ENCODE data around the gene FBXL19. TPM values are rescaled to one million over a fixed set of nuclear protein-coding genes. Genes with fewer than 3 reads are reported as not detected.

The FBXL19 gene
- total RNA-seq, 1 donor from 2014 or later: 35.9 TPM

GRCh38 chr16:30901201-30902028, 22.0 kb upstream of the FBXL19 start:
- peak; percentile 68 for DNase-seq
- peak overlapping the region; percentile 64 for H3K4me3 Mint-ChIP-seq
- peaks cover 33% of the 10 kb centered on the region for H3K4me1 Mint-ChIP-seq
- H3K9me3 Mint-ChIP-seq: peaks cover 7% of the 10 kb centered on the region
- H3K36me3 Mint-ChIP-seq (ENCODE audit: low read depth): peaks cover 8% of the 10 kb centered on the region
- intact Hi-C loops (cut with micrococcal nuclease): loop anchor here (1.0 kb wide), 1 partner anchor 26 kb away; no protein-coding TSS in a partner anchor
- H3K27ac Mint-ChIP-seq: peak overlapping the region; percentile 69
- no peaks in the 10 kb centered on the region for H3K27me3 Mint-ChIP-seq

- intact Hi-C loops (cut with micrococcal nuclease): loop anchor here (1.0 kb wide), 1 partner anchor 27 kb away; no protein-coding TSS in a partner anchor
- H3K4me3 Mint-ChIP-seq: peak overlapping the region; percentile 92
- DNase-seq: peak; percentile 90
- peaks cover 7% of the 10 kb centered on the region for H3K9me3 Mint-ChIP-seq
- H3K4me1 Mint-ChIP-seq: peaks cover 28% of the 10 kb centered on the region
- H3K27ac Mint-ChIP-seq: peak overlapping the region; percentile 99
- peaks cover 8% of the 10 kb centered on the region for H3K36me3 Mint-ChIP-seq (ENCODE audit: low read depth)
- H3K27me3 Mint-ChIP-seq: no peaks in the 10 kb centered on the region
These were observed 21.1 kb upstream of the FBXL19 start for GRCh38 chr16:30902029-30902972.

- Mint-ChIP-seq H3K36me3 (ENCODE audit: low read depth) (peaks cover 8% of the 10 kb centered on the region), H3K9me3 (peaks cover 7% of the 10 kb centered on the region), H3K27ac (peak overlapping the region; percentile 99), H3K27me3 (no peaks in the 10 kb centered on the region), H3K4me1 (peaks cover 34% of the 10 kb centered on the region), H3K4me3 (peak overlapping the region; percentile 92)
- intact Hi-C loops (cut with micrococcal nuclease): loop anchor here (1.0 kb wide), 1 partner anchor 59 kb away; no protein-coding TSS in a partner anchor
- DNase-seq: peak; percentile 77
These were observed 20.4 kb upstream of the FBXL19 start for GRCh38 chr16:30903002-30903401.

- peaks cover 7% of the 10 kb centered on the region for H3K9me3 Mint-ChIP-seq
- intact Hi-C loops (cut with micrococcal nuclease): loop anchor here (1.0 kb wide), 1 partner anchor 59 kb away; no protein-coding TSS in a partner anchor
These were observed 19.8 kb upstream of the FBXL19 start for GRCh38 chr16:30903596-30903995.

GRCh38 chr16:30904114-30904780, 19.1 kb upstream of the FBXL19 start:
- DNase-seq: peak; percentile 61
- H3K27me3 Mint-ChIP-seq: no peaks in the 10 kb centered on the region
- H3K4me3 Mint-ChIP-seq: no peak overlapping the region
- peaks cover 34% of the 10 kb centered on the region for H3K4me1 Mint-ChIP-seq
- peak overlapping the region; percentile 91 for H3K27ac Mint-ChIP-seq
- intact Hi-C loops (cut with micrococcal nuclease): no loop called here
- peaks cover 7% of the 10 kb centered on the region for H3K9me3 Mint-ChIP-seq
- peaks cover 8% of the 10 kb centered on the region for H3K36me3 Mint-ChIP-seq (ENCODE audit: low read depth)

More at GRCh38 chr16:30903596-30903995, 19.8 kb upstream of the FBXL19 start:
- peak; percentile 71 for DNase-seq
- Mint-ChIP-seq H3K27me3 (no peaks in the 10 kb centered on the region), H3K4me1 (peaks cover 34% of the 10 kb centered on the region), H3K4me3 (peak overlapping the region; percentile 6), H3K36me3 (ENCODE audit: low read depth) (peaks cover 8% of the 10 kb centered on the region), H3K27ac (peak overlapping the region; percentile 91)

- peaks cover 8% of the 10 kb centered on the region for H3K36me3 Mint-ChIP-seq (ENCODE audit: low read depth)
- intact Hi-C loops (cut with micrococcal nuclease): no loop called here
- DNase-seq: no peak
- H3K27me3 Mint-ChIP-seq: no peaks in the 10 kb centered on the region
- no peak overlapping the region for H3K4me3 Mint-ChIP-seq
- H3K9me3 Mint-ChIP-seq: peaks cover 7% of the 10 kb centered on the region
- peaks cover 22% of the 10 kb centered on the region for H3K4me1 Mint-ChIP-seq
- no peak overlapping the region for H3K27ac Mint-ChIP-seq
These were observed 16.3 kb upstream of the FBXL19 start for GRCh38 chr16:30907064-30907463.

- intact Hi-C loops (cut with micrococcal nuclease): no loop called here
- Mint-ChIP-seq H3K36me3 (ENCODE audit: low read depth) (no peaks in the 10 kb centered on the region), H3K9me3 (no peaks in the 10 kb centered on the region), H3K4me1 (peaks cover 9% of the 10 kb centered on the region), H3K4me3 (no peak overlapping the region), H3K27ac (no peak overlapping the region), H3K27me3 (no peaks in the 10 kb centered on the region)
- DNase-seq: no peak
These were observed 12.8 kb upstream of the FBXL19 start for GRCh38 chr16:30910427-30911029.

- DNase-seq: no peak
- Mint-ChIP-seq H3K36me3 (ENCODE audit: low read depth) (no peaks in the 10 kb centered on the region), H3K9me3 (no peaks in the 10 kb centered on the region), H3K4me1 (peaks cover 1% of the 10 kb centered on the region), H3K4me3 (no peak overlapping the region), H3K27ac (no peak overlapping the region), H3K27me3 (no peaks in the 10 kb centered on the region)
- intact Hi-C loops (cut with micrococcal nuclease): no loop called here
These were observed 10.5 kb upstream of the FBXL19 start for GRCh38 chr16:30912794-30913412.

- intact Hi-C loops (cut with micrococcal nuclease): no loop called here
- no peaks in the 10 kb centered on the region for H3K4me1 Mint-ChIP-seq
These were observed 8.5 kb upstream of the FBXL19 start for GRCh38 chr16:30914830-30915229.

GRCh38 chr16:30918614-30919013, 4.8 kb upstream of the FBXL19 start:
- no peaks in the 10 kb centered on the region for H3K36me3 Mint-ChIP-seq (ENCODE audit: low read depth)
- intact Hi-C loops (cut with micrococcal nuclease): no loop called here
- H3K4me1 Mint-ChIP-seq: peaks cover 12% of the 10 kb centered on the region
- no peaks in the 10 kb centered on the region for H3K27me3 Mint-ChIP-seq
- no peak overlapping the region for H3K4me3 Mint-ChIP-seq
- DNase-seq: no peak
- H3K9me3 Mint-ChIP-seq: no peaks in the 10 kb centered on the region
- H3K27ac Mint-ChIP-seq: no peak overlapping the region

More at GRCh38 chr16:30914830-30915229, 8.5 kb upstream of the FBXL19 start:
- Mint-ChIP-seq H3K27ac (no peak overlapping the region), H3K9me3 (no peaks in the 10 kb centered on the region), H3K36me3 (ENCODE audit: low read depth) (no peaks in the 10 kb centered on the region), H3K27me3 (no peaks in the 10 kb centered on the region), H3K4me3 (no peak overlapping the region)
- DNase-seq: no peak

GRCh38 chr16:30920891-30921290, 2.5 kb upstream of the FBXL19 start:
- Mint-ChIP-seq H3K27ac (no peak overlapping the region), H3K9me3 (no peaks in the 10 kb centered on the region), H3K27me3 (no peaks in the 10 kb centered on the region), H3K4me3 (peak overlapping the region; percentile 67), H3K36me3 (ENCODE audit: low read depth) (peaks cover 3% of the 10 kb centered on the region), H3K4me1 (peaks cover 19% of the 10 kb centered on the region)
- no peak for DNase-seq
- intact Hi-C loops (cut with micrococcal nuclease): loop anchor here (1.0 kb wide), 1 partner anchor 77 kb away; no protein-coding TSS in a partner anchor

GRCh38 chr16:30921459-30921747, 2.0 kb upstream of the FBXL19 start:
- intact Hi-C loops (cut with micrococcal nuclease): loop anchor here (1.0 kb wide), 1 partner anchor 77 kb away; no protein-coding TSS in a partner anchor
- peak overlapping the region; percentile 100 for H3K27ac Mint-ChIP-seq
- DNase-seq: no peak
- H3K27me3 Mint-ChIP-seq: no peaks in the 10 kb centered on the region
- peaks cover 24% of the 10 kb centered on the region for H3K4me1 Mint-ChIP-seq
- no peaks in the 10 kb centered on the region for H3K9me3 Mint-ChIP-seq
- peaks cover 5% of the 10 kb centered on the region for H3K36me3 Mint-ChIP-seq (ENCODE audit: low read depth)
- peak overlapping the region; percentile 100 for H3K4me3 Mint-ChIP-seq

Measured in activated CD4-positive, alpha-beta T cell treated with anti-CD3 and anti-CD28 coated beads, Interleukin-2, amount 10 ng/mL, durations not matched to agents 24 days and 14 days (primary cell).